ENCODE measurements around the gene DNAJC3.

DNA sequence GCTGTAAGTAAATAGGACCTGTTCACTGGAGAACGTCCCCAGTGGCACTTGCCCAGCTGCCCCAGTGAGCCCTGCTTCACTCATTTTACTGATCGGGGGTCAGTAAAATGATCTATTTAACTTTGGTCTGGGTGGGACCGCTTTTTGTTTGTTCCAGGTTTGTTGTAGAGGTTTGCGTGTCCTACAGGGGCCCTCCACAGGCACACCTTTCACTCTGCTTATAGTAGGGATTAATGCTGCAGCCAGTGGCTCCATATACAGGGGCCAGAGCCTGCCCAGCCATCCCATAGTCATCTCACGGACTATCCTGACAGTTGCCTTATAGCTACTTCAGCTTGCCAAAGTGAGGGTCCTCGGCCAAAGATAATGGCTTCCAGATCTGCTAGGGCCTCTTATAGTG, 104.1 kb downstream of the DNAJC3 start:
- TF ChIP-seq POLR2A (IDR thresholded peaks at IDR 0.05) (no peak), CTCF (IDR thresholded peaks at IDR 0.05 in 4 of 5, conservative IDR thresholded peaks at IDR 0.05 in 1 of 5) (no peak)

Data from gastrocnemius medialis (tissue), 4 donors.